SH-SY5Y (cell line): Measurements from ENCODE around the gene STK24.

Source experiments
- GATA2 ChIP-seq: IDR thresholded peaks from 2 replicates; pipeline ENCODE4 v1.6.1; 2011; ENCODE audit warnings: mild to moderate bottlenecking, low read depth, low read length
- GATA3 ChIP-seq: IDR thresholded peaks from 2 replicates; pipeline ENCODE4 v1.6.1; 2011; ENCODE audit warnings: low read depth, mild to moderate bottlenecking, low read length, moderate library complexity

DNA sequence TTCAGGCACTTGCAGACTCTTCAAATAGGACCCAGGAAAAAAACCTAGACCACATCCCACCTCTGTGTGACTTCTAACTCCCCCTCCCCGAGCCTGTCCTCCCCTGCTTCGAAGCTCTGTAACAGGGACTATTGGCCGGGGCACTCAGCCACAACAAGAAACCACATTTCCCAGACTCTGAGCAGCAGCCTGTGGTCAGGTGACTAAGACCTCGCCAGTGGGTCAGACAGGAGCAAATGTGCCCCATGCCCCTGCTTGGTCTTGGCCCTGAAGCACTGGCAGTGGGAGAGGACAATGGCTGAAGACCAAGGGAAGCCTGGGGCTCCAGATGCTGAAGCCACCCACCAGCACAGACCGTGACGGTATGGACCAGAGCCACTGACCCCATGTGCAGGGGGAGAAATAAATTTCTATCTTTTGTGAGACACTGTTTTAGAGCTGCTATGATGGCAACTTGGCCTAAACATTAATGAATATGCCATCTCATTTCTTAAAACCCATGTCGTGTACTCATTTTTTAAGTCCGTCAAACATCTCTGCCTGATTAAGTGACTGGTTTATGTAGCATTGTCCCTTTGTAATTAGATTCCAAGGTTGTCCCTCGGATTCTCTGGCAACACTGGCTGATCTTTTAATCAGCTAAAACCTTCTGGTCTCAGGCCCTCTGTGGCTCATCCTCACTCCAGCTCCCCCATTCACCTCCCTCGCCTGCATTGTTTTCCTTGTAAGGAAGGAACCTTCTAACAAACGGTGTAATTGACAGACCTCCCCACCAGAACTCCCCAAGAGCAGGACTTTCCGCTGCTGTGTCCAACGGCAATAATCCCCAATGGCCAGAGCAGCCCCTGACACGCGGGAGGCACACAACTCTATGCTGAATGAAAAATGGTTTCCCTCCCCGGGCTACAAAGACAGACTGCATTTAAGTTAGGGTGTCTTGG, 98.4 kb downstream of the STK24 start:
- TF ChIP-seq GATA2: no peak
- TF ChIP-seq GATA3: no peak
